ENCODE results near the gene RBM12.

- no peak for TF ChIP-seq CTCF (IDR thresholded peaks at IDR 0.05)
- TF ChIP-seq POLR2A (IDR thresholded peaks at IDR 0.05) = no peak
Measured at GRCh38 chr20:35603695-35604448, 60.8 kb downstream of the RBM12 start.

Data from right lobe of liver (tissue), 4 donors.